Uterus (tissue), 4 donors: ENCODE data around the gene PRTN3. TPM values are rescaled to one million over a fixed set of nuclear protein-coding genes. Genes with fewer than 3 reads are reported as not detected.

Source experiments
- microRNA counts, 2 donors: library from miRNA; unstranded; fragments of <30 nt; microRNA quantifications; one replicate each; lab custom pipeline; 2016 to 2017
- microRNA-seq: library from miRNA; unstranded; fragments of <30 nt; microRNA quantifications from one replicate; pipeline ENCODE4, GENCODE V29; 2016; ENCODE audit warnings: borderline microRNAs expressed, borderline replicate concordance
- small RNA-seq: library from RNA; depleted of rRNA; stranded (forward); fragments of <200 nt; gene quantifications from one replicate; pipeline ENCODE3, GENCODE V24; 2016
- total RNA-seq, 4 donors: library from RNA; depleted of rRNA in 3 of 4; stranded (reverse); fragments of >200 nt in 3 of 4; gene quantifications; one replicate each; pipeline versions ENCODE4 v1.1.0 to v1.2.4, GENCODE V29; 2014 to 2023
- donor health status: DM: yes; HTN: yes; CAD: no.

The PRTN3 gene
- total RNA-seq, 4 donors from 2014 or later, result 2.9 TPM; not detected in 3

MicroRNAs within 50 kb of the gene (microRNA counts, 767-probe panel; counts per million panel counts)
- microRNA hsa-miR-3187-3p (lab: Ali Mortazavi, UCI), result 0 counts per million in 2 donors

Small RNA genes lying within 50 kb of the gene (microRNA-seq; reads per million reads assigned to microRNA genes)
- gene MIR3187, result not detected
- not detected for gene MIR4745

Small RNA genes lying within 50 kb of the gene (small RNA-seq; reads per million reads assigned to genes)
- gene MIR3187 (not detected), gene RNU6-9 (not detected)

Other genes with a start within 250 kb of the PRTN3 start
- gene POLRMT, start 207.5 kb upstream of the PRTN3 start, total RNA-seq, result 10 to 100 TPM; 10.5 to 42.0 (median 24.1) TPM
- gene FGF22, start 201.1 kb upstream of the PRTN3 start, total RNA-seq, result 1 to 10 TPM in 1 of 4 donors, not detected in 3; 1.4 TPM
- 10 to 100 TPM in 3 of 4 donors, 1 to 10 TPM in 1; 9.5 to 44.3 (median 18.2) TPM for gene RNF126, start 177.8 kb upstream of the PRTN3 start, total RNA-seq
- 10 to 100 TPM; 25.3 to 71.7 (median 37.3) TPM for gene FSTL3, start 164.6 kb upstream of the PRTN3 start, total RNA-seq
- not detected for gene PRSS57, start 145.5 kb upstream of the PRTN3 start, total RNA-seq
- 10 to 100 TPM; 12.6 to 91.0 (median 42.2) TPM for gene PALM, start 132.1 kb upstream of the PRTN3 start, total RNA-seq
- gene MISP, start 89.9 kb upstream of the PRTN3 start, total RNA-seq, result 1 to 10 TPM in 1 of 4 donors, under 1 TPM in 3; 0.26 to 5.5 (median 0.39) TPM
- gene PTBP1, start 43.5 kb upstream of the PRTN3 start, total RNA-seq, result 100 to 1,000 TPM in 2 of 4 donors, 10 to 100 TPM in 2; 45.0 to 278 (median 106) TPM
- 1 to 10 TPM in 1 of 4 donors, not detected in 3; 3.4 TPM for gene PLPPR3, start 19.0 kb upstream of the PRTN3 start, total RNA-seq
- 1 to 10 TPM in 1 of 4 donors, under 1 TPM in 1, not detected in 2; 0.85 to 2.6 TPM for gene AZU1, start 13.2 kb upstream of the PRTN3 start, total RNA-seq
- 1 to 10 TPM in 1 of 4 donors, not detected in 3; 3.4 TPM for gene ELANE, start 11.3 kb downstream of the PRTN3 start, total RNA-seq
- gene CFD, start 18.7 kb downstream of the PRTN3 start, total RNA-seq, result 100 to 1,000 TPM in 1 of 4 donors, 10 to 100 TPM in 1, 1 to 10 TPM in 2; 3.2 to 233 (median 50.2) TPM
- gene MED16, start 52.2 kb downstream of the PRTN3 start, total RNA-seq, result 10 to 100 TPM; 12.0 to 69.1 (median 43.1) TPM
- not detected for gene RNU6-9, start 52.5 kb downstream of the PRTN3 start, total RNA-seq
- gene R3HDM4, start 72.2 kb downstream of the PRTN3 start, total RNA-seq, result 10 to 100 TPM in 3 of 4 donors, 1 to 10 TPM in 1; 5.3 to 38.2 (median 21.2) TPM
- gene KISS1R, start 76.3 kb downstream of the PRTN3 start, total RNA-seq, result under 1 TPM in 1 of 4 donors, not detected in 3; 0.14 TPM
- 10 to 100 TPM in 1 of 4 donors, 1 to 10 TPM in 3; 1.3 to 22.0 (median 3.8) TPM for gene ARID3A, start 85.0 kb downstream of the PRTN3 start, total RNA-seq
- gene WDR18, start 143.3 kb downstream of the PRTN3 start, total RNA-seq, result 10 to 100 TPM; 13.6 to 34.9 (median 17.3) TPM
- under 1 TPM in 1 of 4 donors, not detected in 3; 0.48 TPM for gene GRIN3B, start 159.4 kb downstream of the PRTN3 start, total RNA-seq
- 100 to 1,000 TPM in 1 of 4 donors, 10 to 100 TPM in 3; 47.4 to 164 (median 56.9) TPM for gene TMEM259, start 180.1 kb downstream of the PRTN3 start, total RNA-seq
- not detected for gene RNU6-2, start 180.5 kb downstream of the PRTN3 start, total RNA-seq
- 100 to 1,000 TPM in 2 of 4 donors, 10 to 100 TPM in 2; 14.3 to 186 (median 88.5) TPM for gene CNN2, start 185.6 kb downstream of the PRTN3 start, total RNA-seq
- gene ABCA7, start 199.1 kb downstream of the PRTN3 start, total RNA-seq, result 10 to 100 TPM in 1 of 4 donors, 1 to 10 TPM in 2, under 1 TPM in 1; 0.59 to 10.4 (median 2.7) TPM
- 100 to 1,000 TPM in 1 of 4 donors, 1 to 10 TPM in 3; 4.1 to 154 (median 8.6) TPM for gene ARHGAP45, start 226.2 kb downstream of the PRTN3 start, total RNA-seq